Mesendoderm (in vitro differentiated cells): ENCODE measurements around the gene YY1.

Experiments
- DNase-seq: peaks from one replicate; pipeline ENCODE4 v3.0.0; 2013
- H2AK5ac ChIP-seq: 2 replicates; pipeline ENCODE4 v1.6.1; 2013; ENCODE audit warnings: low read length, inconsistent platforms
- H2BK120ac ChIP-seq: 2 replicates; pipeline ENCODE4 v1.6.1; 2013; ENCODE audit warnings: low read depth, mild to moderate bottlenecking, low read length, moderate library complexity, mixed read lengths
- H2BK15ac ChIP-seq: replicated peaks from 2 replicates; pipeline ENCODE4 v1.6.1; 2013; ENCODE audit warnings: low read depth, mild to moderate bottlenecking, moderate library complexity
- H2BK5ac ChIP-seq: 2 replicates; pipeline ENCODE4 v1.6.1; 2013; ENCODE audit warnings: low read length, inconsistent platforms
- H3K18ac ChIP-seq: 2 replicates; pipeline ENCODE4 v1.6.1; 2013; ENCODE audit warnings: mild to moderate bottlenecking, low read length, mixed read lengths
- H3K23ac ChIP-seq: one replicate; pipeline ENCODE4 v1.6.1; 2013; ENCODE audit warnings: low read length
- H3K27ac ChIP-seq: 2 replicates; pipeline ENCODE4 v1.5.1; 2013; ENCODE audit warnings: low read depth, mild to moderate bottlenecking, inconsistent platforms, low read length, moderate library complexity
- H3K27me3 ChIP-seq: 2 replicates; pipeline ENCODE4 v1.6.1; 2013; ENCODE audit warnings: low read length, control low read depth, mild to moderate bottlenecking, inconsistent platforms; ENCODE audit not compliant: insufficient read depth, poor library complexity
- H3K36me3 ChIP-seq: 2 replicates; pipeline ENCODE4 v1.6.1; 2013; ENCODE audit warnings: low read length, inconsistent platforms; ENCODE audit not compliant: control insufficient read depth, insufficient read depth
- H3K4ac ChIP-seq: one replicate; pipeline ENCODE4 v1.6.1; 2013; ENCODE audit warnings: low read depth, mild to moderate bottlenecking, low read length, moderate library complexity
- H3K4me1 ChIP-seq: 2 replicates; pipeline ENCODE4 v1.6.1; 2013; ENCODE audit warnings: low read depth, low read length, inconsistent platforms; ENCODE audit not compliant: control insufficient read depth
- H3K4me2 ChIP-seq: 2 replicates; pipeline ENCODE4 v1.6.1; 2013; ENCODE audit warnings: low read length
- H3K4me3 ChIP-seq: 2 replicates; pipeline ENCODE4 v1.5.1; 2013; ENCODE audit warnings: mild to moderate bottlenecking, low read length
- H3K56ac ChIP-seq: one replicate; pipeline ENCODE4 v1.6.1; 2013; ENCODE audit warnings: low read length
- H3K79me1 ChIP-seq: 2 replicates; pipeline ENCODE4 v1.6.1; 2013; ENCODE audit warnings: low read length, inconsistent platforms
- H3K79me2 ChIP-seq: 2 replicates; pipeline ENCODE4 v1.6.1; 2013; ENCODE audit warnings: mild to moderate bottlenecking, low read length; ENCODE audit not compliant: control insufficient read depth, insufficient read depth
- H3K9ac ChIP-seq: 2 replicates; pipeline ENCODE4 v1.6.1; 2013; ENCODE audit warnings: low read length, inconsistent platforms
- H4K5ac ChIP-seq: one replicate; pipeline ENCODE4 v1.6.1; 2013; ENCODE audit warnings: low read length
- H4K8ac ChIP-seq: one replicate; pipeline ENCODE4 v1.6.1; 2013; ENCODE audit warnings: low read depth, mild to moderate bottlenecking, control low read depth, low read length, moderate library complexity
- WGBS: extraction: QIAGEN DNeasy Blood & Tissue Kit; methylation state at CpG from one replicate; pipeline ENCODE4 v1.1.7; 2013; ENCODE audit warnings: low lambda C conversion rate, missing lambda C conversion rate; ENCODE audit not compliant: insufficient coverage; ENCODE audit errors: extremely low coverage; 5-methylcytosine and 5-hydroxymethylcytosine counted together

The YY1 gene

DNA sequence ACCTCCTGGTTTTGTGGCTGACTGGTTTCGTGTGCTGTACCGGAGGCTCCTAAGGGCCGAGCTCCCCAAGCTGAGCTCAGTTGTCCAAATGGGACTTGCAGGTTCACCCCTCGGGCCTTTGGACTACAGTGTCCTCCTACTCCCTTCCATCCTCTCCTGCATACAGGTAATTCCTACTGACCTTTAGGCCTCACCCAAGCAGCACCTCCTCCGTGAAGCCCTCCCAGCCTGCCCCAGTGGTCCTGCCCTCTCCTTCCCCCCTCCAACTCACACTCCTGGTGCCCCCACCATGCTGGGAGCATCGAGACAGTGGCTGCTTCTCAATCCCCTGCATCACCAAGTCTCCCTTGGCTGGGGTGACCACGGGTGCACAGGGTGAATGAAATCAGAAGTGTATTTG, 27.1 kb upstream of the YY1 start:
- Histone ChIP-seq H3K27ac (no peak overlapping the region), H3K27me3 (no peaks in the 10 kb centered on the region), H3K18ac (no peak overlapping the region), H3K79me1 (peaks cover 2% of the 10 kb centered on the region), H2BK15ac (no peak overlapping the region), H2BK5ac (no peak overlapping the region), H3K4me1 (no peaks in the 10 kb centered on the region), H2BK120ac (no peak overlapping the region), H3K4ac (no peak overlapping the region), H4K5ac (no peak overlapping the region), H3K9ac (no peak overlapping the region), H4K8ac (no peak overlapping the region), H3K36me3 (no peaks in the 10 kb centered on the region), H3K79me2 (no peaks in the 10 kb centered on the region), H3K56ac (no peak overlapping the region), H2AK5ac (no peak overlapping the region), H3K4me2 (no peak overlapping the region), H3K23ac (no peak overlapping the region), H3K4me3 (no peak overlapping the region)
- WGBS = no CpG with 5 or more reads among the region's 7 CpGs
- no peak for DNase-seq

DNA sequence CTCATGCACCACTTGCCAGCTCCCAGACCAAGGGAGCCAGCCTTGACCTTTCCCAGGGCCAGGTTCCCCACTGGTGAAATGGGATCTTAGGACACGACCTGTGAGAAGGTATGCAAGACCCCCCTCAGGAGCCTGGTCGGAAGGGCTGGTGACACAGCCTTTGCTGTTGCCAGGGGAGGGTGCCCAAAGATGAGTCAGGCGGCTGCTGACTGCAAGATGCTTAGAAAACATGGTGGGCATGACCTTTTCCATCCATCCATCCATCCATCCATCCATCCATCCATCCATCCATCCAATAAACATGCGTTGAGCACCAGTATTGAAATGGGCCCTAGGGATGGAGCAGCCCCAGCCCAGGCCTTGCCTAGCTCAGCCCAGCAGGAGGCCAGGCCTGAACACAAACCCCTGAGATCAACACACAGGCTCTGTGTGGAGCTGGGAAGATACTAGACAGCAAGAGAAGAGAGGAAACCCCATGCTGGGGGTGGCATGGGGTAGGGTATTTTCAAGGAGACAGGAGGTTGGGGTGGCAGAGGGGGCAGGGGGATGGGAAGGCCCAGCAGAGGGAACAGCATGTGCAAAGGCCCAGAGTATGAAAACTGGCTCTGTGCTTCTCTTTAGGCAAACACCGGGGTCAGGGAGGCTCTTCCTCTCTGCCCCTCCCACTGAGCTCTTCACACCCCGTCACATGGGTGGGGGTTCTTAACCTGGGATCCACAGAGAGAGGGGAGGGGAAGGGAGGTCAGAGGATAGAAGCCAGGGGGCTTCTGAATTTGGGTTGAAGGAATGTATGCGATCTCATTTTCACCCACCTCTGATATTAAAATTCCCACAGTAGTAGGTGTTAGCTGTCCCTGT, 26.2 kb upstream of the YY1 start:
- no peak overlapping the region for H3K4me3 ChIP-seq
- no peaks in the 10 kb centered on the region for H3K36me3 ChIP-seq
- H3K27ac ChIP-seq = no peak overlapping the region
- no peak overlapping the region for H2BK120ac ChIP-seq
- H3K4me2 ChIP-seq = no peak overlapping the region
- H3K79me1 ChIP-seq = peaks cover 2% of the 10 kb centered on the region
- no peak overlapping the region for H3K18ac ChIP-seq
- H2AK5ac ChIP-seq = no peak overlapping the region
- no peak overlapping the region for H2BK5ac ChIP-seq
- no peaks in the 10 kb centered on the region for H3K79me2 ChIP-seq
- no peak overlapping the region for H2BK15ac ChIP-seq
- no peaks in the 10 kb centered on the region for H3K27me3 ChIP-seq
- no peak overlapping the region for H3K9ac ChIP-seq
- WGBS = no CpG with 5 or more reads among the region's 7 CpGs
- no peak overlapping the region for H4K5ac ChIP-seq
- no peak overlapping the region for H4K8ac ChIP-seq
- DNase-seq = no peak
- no peak overlapping the region for H3K23ac ChIP-seq
- H3K56ac ChIP-seq = no peak overlapping the region
- H3K4ac ChIP-seq = no peak overlapping the region
- H3K4me1 ChIP-seq = no peaks in the 10 kb centered on the region

DNA sequence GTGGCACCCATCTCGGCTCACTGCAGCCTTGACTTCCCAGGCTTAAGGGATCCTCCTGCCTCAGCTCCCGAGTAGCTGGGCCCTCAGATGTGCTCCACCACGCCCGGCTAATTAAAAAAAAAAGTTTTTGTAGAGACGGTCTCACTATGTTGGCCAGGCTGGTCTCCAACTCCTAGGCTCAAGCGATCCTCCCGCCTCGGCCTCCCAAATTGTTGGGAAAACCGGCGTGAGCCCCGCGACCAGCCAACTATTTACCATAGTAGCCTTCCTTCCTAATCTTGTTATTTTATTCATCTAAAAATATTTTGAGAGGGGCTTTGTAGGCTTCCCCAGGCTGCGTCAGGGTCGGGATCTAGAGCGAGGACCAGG, 25.4 kb upstream of the YY1 start:
- H2BK120ac ChIP-seq = no peak overlapping the region
- no CpG with 5 or more reads among the region's 15 CpGs for WGBS

DNA sequence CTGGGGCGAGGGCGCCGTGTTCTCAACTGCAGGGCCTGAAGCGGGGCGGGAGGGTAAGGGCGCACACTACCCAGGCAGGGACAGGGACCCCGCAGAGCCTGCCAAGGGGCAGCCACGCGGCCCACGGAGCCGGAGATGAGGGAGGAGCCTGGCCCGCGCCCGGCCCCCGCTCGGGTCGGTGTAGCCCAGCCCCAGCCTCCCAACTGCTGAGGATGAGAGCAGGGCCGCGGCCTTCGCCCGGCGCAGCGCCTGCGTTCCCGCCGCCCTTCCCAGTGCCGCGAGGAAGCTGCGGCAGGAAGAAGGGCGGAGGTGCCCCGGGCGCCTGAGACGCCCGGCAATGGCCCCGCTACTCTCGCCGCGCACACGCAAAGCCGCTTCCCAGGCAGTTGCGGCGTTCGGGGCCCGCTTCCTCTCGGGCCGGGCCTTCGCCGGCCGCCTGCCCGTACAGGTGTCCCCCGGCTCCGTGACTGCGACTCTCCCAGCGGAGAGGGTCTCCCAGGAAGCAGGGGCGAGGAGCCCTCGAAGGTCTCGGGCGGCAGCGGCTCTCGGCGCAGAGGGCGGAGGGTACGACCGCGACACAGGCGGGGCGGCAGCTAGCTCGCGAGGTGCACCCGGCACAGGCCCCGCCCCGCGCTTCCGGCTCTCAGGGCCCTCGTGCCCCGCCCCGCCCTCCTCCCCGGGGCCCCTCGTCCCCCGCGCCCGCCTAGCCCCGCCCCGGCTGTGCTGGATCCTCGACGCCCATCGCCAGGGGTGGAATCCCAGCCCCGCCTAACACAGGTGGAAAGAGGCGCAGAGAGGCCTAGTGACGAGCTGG, 24.8 kb upstream of the YY1 start:
- Histone ChIP-seq H3K27me3 (no peaks in the 10 kb centered on the region), H3K79me1 (peaks cover 4% of the 10 kb centered on the region), H3K18ac (peak overlapping the region; percentile 88), H3K79me2 (no peaks in the 10 kb centered on the region), H3K4me2 (peak overlapping the region; percentile 84), H4K5ac (no peak overlapping the region), H3K23ac (no peak overlapping the region), H2BK5ac (peak overlapping the region; percentile 58), H3K27ac (peak overlapping the region; percentile 82), H4K8ac (peak overlapping the region; percentile 82), H2BK15ac (no peak overlapping the region), H3K36me3 (no peaks in the 10 kb centered on the region), H2BK120ac (no peak overlapping the region), H3K56ac (peak overlapping the region; percentile 97), H3K4me1 (no peaks in the 10 kb centered on the region), H3K9ac (peak overlapping the region; percentile 94), H2AK5ac (no peak overlapping the region), H3K4ac (peak overlapping the region; percentile 71), H3K4me3 (peak overlapping the region; percentile 79)
- WGBS = no CpG with 5 or more reads among the region's 90 CpGs
- peak; percentile 96 for DNase-seq

More for the DNA sequence above, 25.4 kb upstream of the YY1 start:
- Histone ChIP-seq H2BK5ac (no peak overlapping the region), H4K8ac (peak overlapping the region; percentile 82), H3K4me2 (peak overlapping the region; percentile 84), H3K23ac (no peak overlapping the region), H2AK5ac (no peak overlapping the region), H3K4me3 (no peak overlapping the region), H3K27ac (no peak overlapping the region), H3K9ac (peak overlapping the region; percentile 94), H4K5ac (no peak overlapping the region), H3K79me2 (no peaks in the 10 kb centered on the region), H3K36me3 (no peaks in the 10 kb centered on the region), H2BK15ac (no peak overlapping the region), H3K18ac (peak overlapping the region; percentile 88), H3K27me3 (no peaks in the 10 kb centered on the region), H3K4ac (peak overlapping the region; percentile 71), H3K4me1 (no peaks in the 10 kb centered on the region), H3K79me1 (peaks cover 2% of the 10 kb centered on the region), H3K56ac (peak overlapping the region; percentile 97)
- no peak for DNase-seq

DNA sequence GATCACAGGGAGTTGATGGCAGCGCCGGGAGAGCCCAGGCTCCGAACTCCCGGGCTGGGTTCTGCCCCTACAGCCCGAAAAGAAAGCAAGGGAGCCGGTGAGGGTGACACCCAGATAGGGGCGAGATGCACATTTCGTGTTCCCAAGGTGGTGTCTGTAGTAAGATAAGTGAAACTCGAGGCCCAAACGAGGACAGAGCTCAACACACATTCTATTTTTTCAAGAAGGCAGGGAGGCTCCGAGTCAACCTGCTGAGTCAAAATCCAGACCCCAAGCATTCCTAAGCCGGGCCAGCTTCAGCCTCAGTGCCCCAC, 24.2 kb upstream of the YY1 start:
- Histone ChIP-seq H3K4me3 (no peak overlapping the region), H2AK5ac (no peak overlapping the region), H4K5ac (no peak overlapping the region), H2BK5ac (no peak overlapping the region), H2BK15ac (no peak overlapping the region), H3K9ac (peak overlapping the region; percentile 64), H3K18ac (no peak overlapping the region), H3K56ac (peak overlapping the region; percentile 83), H3K79me2 (no peaks in the 10 kb centered on the region), H3K36me3 (no peaks in the 10 kb centered on the region), H3K4me2 (peak overlapping the region; percentile 25), H3K27ac (peak overlapping the region; percentile 35), H3K4ac (no peak overlapping the region), H2BK120ac (no peak overlapping the region), H3K79me1 (peaks cover 6% of the 10 kb centered on the region), H4K8ac (no peak overlapping the region), H3K27me3 (no peaks in the 10 kb centered on the region), H3K23ac (no peak overlapping the region), H3K4me1 (no peaks in the 10 kb centered on the region)
- DNase-seq = no peak
- no CpG with 5 or more reads among the region's 12 CpGs for WGBS
